ENCODE measurements around the gene RELA.

The RELA gene

DNA sequence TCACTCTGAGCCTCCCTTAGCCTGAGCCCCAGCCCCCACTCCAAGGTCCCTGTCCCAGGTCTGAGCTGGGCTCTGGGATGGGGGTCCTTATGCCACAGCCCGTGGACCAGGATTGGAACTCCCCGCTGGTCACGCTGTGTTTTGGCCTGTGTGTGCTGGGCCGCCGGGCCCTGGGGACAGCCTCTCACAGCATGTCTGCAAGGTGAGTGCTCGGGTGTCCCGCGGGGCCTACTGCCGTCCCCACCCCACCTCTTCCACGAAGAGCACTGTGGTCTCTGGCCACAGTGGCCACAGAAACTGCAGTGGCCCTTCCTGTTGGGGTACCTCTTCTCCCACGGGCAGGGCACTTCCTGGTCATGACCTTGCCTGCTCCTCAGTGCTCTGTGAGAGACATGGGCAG is 28.3 kb downstream of the RELA start:
- no peak for DNase-seq (ENCODE audit: low read depth, low spot score)

DNA sequence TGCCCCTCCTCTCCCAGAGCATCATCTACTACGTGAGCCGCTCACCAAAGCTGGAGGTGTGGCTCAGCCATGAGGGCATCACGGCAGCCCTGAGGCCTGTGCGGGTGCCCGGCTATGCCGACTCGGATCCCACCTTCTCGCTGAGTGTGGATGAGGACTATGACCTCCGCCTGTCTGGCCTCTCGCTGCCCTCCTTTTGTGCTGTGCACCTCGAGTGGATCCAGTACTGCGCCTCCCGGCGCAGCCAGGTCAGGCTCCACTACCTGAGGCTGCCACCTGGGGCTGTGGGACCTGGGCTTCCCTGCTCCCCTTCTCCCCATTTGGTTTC is 28.6 kb downstream of the RELA start:
- no peak for DNase-seq (ENCODE audit: low read depth, low spot score)

DNA sequence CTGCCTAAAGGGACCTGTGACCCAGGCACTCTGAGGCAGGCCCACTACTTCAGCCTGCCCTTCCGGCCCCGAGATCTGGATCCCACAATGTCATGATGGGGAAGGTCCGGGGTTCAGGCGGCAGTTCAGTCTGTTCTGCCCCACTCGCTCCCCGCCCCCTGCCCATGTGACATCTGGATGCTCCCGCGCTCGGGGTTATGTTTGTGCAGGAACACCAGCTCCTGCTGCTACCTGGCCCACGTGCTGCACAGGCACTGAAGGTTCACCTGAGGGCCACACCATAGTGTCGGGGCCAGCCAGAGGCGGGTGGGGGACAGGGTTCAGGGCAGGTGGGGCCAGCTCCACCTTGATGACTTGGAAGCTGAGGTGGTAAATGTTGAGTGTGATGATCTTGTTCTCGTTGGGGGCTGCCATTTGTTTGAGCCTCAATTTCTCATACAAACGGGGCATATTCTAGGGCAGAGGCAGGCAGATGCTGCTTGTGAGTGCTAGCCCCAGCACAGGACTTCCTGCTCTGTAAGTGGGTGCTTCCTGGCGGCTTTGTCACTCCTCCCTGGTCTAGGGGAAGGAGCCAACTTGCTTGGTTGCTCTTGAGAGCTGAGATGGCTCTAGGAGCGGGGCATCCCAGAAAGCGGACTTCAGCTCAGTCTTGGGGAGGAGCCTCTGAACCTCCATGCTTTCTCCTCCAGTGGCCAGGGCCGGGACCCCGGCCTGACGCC is 29.2 kb downstream of the RELA start:
- DNase-seq (ENCODE audit: low read depth, low spot score), result no peak

DNA sequence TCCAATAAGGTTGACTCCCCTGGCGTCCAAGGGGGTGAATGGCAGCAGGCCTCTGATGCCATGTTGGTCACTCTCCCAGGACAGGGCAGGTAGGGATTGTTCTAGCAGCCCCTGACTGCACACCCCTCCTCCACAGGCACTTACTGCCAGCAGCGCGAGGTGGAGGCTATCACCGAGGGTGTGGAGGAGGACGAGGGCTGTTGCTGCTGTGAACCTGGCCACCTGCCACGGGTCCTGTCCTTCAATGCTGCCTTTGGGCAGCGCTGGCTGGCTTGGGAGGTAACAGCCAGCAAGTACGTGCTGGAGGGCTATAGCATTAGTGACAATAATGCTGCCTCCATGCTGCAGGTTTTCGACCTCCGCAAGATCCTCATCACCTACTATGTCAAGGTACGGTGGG is 32.5 kb downstream of the RELA start:
- DNase-seq (ENCODE audit: low read depth, low spot score), result no peak

DNA sequence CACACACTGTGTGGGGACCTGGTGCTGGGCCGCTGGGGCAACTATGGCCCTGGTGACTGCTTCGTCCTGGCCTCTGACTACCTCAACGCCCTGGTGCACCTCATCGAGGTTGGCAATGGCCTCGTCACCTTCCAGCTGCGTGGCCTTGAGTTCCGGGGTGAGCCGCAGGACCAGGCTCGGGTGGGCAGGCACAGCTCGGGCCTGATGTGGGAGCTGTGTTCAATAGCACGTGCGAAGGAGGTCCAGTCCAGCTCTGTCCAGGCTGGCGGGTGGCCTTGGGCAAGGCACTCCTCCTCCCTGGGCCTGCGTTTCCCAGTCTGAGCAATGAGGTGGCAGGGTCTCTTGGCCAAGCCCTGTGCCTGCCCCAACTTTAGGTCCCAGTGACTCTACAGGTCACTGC is 33.1 kb downstream of the RELA start:
- DNase-seq (ENCODE audit: low read depth, low spot score), result no peak

DNA sequence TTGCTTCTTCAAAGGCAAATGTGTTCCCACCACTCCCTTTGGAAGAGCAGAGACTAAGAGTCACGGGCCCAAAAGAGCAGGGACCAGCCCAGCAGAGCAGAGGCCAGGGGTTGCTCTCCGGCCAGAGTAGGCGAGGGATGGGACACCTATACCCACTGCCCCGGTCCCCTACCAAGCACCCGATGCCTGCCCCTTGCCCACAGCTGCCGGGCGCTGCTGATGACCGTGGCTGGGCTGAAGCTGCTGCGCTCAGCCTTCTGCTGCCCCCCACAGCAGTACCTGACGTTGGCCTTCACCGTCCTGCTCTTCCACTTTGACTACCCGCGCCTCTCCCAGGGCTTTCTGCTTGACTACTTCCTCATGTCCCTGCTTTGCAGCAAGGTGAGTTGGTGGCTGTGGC is 35.5 kb downstream of the RELA start:
- no peak for DNase-seq (ENCODE audit: low read depth, low spot score)

DNA sequence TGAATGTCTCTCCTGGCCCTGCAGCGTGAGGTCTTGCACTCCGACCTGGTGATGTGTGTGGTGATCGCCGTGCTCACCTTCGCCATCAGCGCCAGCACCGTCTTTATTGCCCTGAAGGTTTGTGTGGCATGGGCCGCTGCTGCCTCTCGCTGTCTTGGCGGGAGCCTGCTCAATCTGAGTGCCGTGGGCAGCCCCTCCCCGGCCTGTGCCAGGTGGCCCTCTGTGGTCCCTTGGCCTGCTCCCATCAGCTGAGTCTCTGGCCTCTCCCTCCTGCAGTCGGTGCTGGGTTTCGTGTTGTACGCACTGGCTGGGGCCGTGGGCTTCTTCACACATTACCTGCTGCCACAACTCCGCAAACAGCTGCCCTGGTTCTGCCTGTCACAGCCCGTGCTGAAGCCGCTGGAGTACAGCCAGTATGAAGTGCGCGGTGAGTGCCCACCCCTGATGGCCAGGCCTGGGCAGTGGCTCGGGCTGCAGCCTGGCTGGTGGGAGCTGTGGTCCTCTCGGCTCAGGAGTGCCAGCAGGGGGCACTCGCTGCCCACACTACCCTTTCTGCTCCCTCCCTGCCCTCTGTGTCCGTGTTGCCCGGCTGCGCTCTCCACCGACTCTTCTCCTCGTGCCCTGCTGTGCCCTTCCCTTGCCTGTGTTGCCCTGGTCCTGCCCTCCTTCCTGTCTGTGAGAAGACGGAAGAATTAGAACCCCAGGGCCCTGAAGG is 36.9 kb downstream of the RELA start:
- no peak for DNase-seq (ENCODE audit: low read depth, low spot score)

DNA sequence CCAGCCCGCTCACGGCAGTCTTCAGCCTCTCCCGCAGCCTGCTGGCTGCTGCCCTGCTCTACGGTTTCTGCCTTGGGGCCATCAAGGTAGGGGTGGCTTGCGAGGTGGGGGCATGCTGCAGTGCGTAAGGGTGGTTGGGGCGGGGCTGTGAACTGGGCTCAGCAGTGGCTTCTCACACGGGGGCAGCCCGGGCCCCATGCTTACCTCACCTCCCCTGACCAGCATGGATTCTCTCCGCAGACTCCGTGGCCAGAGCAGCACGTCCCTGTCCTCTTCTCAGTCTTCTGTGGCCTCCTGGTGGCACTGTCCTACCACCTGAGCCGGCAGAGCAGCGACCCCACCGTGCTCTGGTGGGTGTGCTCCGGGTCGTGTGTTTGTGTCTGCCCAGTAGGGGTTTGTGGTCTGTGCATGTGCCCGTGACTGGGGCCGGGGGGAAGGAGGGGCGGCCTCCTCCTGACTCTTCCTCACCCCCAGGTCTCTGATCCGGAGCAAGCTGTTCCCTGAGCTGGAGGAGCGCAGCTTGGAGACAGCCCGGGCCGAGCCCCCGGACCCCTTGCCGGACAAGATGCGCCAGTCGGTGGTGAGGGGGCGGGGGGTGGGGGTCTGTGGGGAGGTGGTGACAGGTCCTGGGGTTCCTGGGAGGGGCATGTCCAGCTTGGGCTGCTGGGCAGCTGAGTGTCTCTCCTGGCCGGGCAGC is 37.6 kb downstream of the RELA start:
- no peak for DNase-seq (ENCODE audit: low read depth, low spot score)

DNA sequence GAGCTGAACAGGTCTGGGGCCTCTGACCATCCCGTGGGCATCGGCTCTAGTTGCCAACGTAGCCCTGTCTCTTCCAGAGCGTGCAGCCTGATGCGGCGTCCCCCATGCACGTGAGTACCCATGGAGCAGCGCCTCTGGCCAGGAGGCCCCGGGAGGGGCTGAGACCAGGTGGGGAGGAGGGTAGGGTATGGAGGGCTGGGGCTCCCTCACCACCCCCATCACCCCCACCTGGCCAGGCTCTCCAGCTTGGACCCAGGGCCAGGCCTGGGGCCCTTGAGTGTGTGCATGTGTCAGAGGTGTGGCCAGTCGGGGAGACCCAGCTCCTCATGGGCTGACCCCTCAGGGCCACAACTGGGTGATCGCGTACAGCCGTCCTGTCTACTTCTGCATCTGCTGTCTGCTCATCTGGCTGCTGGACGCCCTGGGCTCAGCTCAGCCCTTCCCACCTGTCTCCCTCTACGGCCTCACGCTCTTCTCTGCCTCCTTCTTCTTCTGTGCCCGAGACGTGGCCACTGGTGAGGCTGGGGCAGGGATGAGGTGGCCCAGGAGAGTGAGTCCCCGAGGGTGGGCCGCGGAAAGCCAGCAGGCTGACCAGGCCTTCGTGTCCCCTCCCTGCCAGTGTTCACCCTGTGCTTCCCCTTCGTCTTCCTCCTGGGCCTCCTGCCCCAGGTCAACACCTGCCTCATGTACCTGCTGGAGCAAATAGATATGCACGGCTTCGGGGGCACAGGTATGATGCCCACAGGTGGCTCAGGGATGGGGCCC is 38.7 kb downstream of the RELA start:
- no peak for DNase-seq (ENCODE audit: low read depth, low spot score)

DNA sequence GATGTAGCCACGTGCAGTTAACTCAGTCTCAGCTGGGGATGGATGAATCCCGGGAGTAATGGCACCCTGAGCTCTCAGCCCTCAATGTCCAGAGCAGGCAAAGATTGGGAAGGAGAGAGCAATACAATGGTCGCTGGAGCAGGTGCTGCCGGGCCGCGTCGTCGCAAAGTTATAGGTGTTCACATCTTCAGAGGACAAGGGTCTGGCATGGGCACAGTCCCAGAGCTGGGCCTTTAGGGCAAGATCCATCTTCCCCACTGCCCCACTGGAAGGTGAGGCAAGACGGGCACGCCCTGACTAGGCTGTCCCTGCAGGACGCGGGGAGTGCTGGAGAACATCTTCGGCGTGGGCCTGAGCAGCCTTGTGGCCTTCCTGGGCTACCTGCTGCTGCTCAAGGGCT is 39.5 kb downstream of the RELA start:
- no peak for DNase-seq (ENCODE audit: low read depth, low spot score)

DNA sequence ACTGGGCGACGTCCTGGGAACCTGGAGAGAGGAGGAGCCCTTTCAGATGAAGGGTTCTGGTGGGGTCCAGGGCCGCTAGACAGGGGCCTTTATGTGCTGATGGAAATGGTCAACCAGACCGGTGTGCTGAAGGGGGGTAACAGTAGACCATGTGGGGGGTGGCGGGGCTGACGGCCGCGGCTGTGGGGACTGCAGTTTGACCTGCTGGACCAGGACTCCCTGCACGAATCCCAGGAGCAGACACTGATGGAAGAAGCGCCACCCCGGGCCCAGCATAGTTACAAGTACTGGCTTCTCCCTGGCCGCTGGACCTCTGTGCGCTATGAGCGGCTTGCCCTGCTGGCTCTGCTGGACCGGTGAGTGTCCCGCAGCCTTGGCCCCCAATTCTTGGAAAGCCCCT is 40.7 kb downstream of the RELA start:
- DNase-seq (ENCODE audit: low read depth, low spot score), result no peak

DNA sequence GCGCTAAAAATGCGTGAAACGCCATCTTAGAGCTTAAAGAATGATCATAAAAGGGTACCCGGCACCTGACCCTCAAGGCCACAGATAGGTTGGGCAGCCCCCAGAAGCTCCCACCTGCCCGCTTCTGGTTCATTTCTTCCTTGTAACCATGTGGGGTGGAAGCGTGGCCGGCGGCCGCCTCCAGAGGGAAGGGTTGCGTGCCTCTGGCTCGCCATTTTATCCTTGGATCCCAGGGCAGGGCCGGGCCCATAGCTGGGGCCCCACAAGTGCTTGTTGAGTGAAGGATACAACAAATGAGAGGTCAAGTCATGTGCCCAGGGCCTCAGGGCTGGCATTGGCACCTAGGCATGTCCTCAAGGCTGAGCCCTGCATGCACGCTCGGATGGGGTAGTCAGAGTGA is 41.3 kb downstream of the RELA start:
- DNase-seq (ENCODE audit: low read depth, low spot score), result no peak

DNA sequence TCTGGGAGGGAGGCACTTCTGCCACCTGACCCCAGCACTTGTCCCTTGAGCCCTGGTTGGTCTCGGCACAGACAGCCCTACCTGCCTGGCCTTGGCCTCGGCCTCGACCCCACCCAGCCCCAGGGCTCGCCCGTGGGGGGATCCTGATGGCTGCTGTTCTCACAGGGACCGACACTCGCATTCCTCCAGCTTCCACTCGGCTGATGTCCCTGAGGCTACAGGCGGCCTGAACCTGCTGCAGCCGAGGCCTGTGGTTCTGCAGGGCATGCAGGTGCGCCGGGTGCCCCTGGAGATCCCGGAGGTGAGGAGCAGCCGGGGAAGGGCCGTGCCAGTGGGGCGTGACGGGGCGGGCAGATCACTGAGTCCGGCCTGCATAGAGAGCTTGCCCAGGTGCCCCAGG is 42.0 kb downstream of the RELA start:
- DNase-seq (ENCODE audit: low read depth, low spot score), result no peak

DNA sequence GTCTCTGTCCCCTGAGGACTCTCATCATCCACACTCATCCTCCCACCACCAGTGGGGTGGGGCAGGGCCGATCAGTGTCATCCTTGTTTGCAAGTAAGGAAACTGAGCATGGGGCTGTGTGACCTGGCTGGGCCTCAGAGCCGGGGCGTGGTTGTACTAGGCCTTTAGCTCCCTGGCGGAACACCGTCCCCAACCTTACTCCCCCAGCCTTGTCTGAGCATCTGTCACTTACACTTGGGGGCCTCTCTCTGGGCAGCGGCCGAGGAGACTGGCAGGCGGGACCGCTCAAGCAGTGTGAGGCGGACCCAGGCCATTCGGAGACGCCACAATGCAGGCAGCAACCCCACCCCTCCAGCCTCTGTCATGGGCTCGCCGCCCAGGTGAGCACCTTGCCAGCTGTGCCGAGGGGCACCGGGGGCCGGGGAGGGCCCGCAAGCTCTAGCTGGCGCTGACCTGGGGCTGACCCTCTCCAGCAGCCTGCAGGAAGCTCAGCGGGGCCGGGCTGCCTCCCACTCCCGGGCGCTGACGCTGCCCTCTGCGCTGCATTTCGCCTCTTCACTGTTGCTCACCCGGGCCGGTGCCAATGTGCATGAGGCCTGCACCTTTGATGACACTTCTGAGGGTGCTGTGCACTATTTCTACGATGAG is 43.3 kb downstream of the RELA start:
- no peak for DNase-seq (ENCODE audit: low read depth, low spot score)

DNA sequence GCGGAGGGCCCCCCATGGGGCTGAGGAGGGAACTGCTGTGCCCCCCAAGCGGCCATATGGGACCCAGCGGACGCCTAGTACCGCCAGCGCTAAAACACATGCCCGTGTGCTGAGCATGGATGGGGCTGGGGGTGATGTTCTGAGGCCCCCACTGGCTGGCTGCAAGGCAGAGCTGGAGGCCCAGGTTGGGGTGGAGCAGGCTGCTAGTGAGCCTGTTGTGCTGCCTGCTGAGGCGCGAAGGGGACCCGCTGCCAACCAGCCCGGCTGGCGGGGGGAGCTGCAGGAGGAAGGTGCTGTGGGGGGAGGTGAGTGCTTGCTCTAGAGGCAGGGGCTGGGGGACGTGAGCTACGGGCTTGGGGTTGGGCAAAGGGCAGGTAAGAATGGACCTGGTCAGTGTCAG is 44.0 kb downstream of the RELA start:
- no peak for DNase-seq (ENCODE audit: low read depth, low spot score)

DNA sequence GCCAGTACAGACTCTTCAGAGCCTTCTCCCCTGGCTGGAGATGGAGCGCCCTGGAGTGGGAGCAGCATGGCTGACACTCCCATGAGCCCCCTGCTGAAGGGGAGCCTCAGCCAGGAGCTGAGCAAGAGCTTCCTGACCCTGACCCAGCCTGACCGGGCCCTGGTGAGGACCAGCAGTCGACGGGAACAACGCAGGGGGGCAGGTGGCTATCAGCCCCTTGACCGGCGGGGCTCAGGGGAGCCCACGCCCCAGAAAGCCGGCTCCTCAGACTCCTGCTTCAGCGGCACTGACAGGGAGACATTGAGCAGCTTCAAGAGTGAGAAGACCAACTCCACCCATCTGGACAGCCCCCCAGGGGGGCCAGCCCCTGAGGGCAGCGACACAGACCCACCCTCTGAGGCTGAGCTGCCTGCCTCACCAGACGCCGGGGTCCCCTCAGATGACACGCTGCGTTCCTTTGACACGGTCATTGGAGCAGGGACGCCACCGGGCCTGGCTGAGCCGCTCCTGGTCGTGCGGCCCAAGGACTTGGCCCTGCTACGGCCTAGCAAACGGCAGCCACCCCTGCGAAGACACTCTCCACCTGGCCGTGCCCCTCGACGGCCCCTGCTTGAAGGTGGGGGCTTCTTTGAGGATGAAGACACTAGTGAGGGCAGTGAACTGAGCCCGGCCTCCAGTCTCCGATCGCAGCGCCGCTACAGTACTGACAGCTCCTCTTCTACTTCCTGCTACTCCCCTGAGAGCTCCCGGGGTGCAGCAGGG is 44.5 kb downstream of the RELA start:
- DNase-seq (ENCODE audit: low read depth, low spot score), result no peak

DNA sequence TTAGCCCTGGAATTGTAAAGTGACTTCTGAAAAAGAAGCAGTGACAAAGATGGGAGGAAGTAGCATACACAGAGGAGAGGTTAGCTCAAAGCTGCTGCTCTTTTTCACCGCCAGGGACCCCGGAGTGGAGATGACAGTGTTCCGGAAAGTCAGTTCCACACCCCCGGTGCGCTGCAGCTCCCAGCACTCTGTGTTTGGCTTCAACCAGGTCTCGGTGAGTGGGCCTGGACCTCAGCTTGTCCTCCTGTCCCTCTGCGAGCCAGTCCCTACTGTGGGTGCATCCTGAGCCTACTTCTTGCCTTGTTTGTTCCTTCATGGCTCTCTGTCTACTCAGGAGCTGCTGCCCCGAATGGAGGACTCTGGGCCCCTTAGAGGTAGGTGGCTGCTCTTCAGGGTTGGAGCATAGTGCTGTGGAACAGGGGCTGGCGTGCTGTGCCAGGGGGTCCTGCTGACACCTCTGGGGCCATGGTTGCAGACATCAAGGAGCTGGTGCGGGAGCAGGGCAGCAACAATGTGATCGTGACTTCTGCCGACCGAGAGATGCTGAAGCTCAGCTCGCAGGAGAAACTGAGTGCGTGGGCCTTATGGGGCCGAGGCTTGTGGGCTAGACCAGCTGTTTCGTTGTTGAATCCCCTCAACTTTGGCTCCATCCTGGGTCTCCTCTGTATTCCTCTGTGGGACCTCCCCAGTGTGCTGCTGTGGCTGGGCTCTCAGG is 45.4 kb downstream of the RELA start:
- no peak for DNase-seq (ENCODE audit: low read depth, low spot score)

DNA sequence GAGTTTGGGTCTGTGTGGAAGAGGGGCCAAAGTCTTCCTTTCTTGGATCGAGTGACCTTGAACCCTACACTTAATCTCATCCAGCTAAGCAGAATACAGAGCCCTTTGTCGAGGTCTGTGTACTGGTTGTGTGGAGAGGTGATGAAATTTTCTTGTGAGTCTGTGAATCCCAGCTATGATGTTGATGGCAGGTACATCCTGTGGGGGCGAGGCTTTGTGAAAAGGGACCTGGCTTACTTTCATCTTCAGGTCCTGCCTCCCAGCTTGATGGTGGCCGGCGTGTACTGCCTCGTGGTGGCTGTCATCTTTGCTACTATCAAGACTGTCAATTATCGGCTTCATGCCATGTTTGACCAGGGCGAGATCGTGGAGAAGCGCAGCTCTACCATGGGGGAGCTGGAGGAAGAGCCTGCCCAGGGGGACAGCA is 46.1 kb downstream of the RELA start:
- no peak for DNase-seq (ENCODE audit: low read depth, low spot score)

DNA sequence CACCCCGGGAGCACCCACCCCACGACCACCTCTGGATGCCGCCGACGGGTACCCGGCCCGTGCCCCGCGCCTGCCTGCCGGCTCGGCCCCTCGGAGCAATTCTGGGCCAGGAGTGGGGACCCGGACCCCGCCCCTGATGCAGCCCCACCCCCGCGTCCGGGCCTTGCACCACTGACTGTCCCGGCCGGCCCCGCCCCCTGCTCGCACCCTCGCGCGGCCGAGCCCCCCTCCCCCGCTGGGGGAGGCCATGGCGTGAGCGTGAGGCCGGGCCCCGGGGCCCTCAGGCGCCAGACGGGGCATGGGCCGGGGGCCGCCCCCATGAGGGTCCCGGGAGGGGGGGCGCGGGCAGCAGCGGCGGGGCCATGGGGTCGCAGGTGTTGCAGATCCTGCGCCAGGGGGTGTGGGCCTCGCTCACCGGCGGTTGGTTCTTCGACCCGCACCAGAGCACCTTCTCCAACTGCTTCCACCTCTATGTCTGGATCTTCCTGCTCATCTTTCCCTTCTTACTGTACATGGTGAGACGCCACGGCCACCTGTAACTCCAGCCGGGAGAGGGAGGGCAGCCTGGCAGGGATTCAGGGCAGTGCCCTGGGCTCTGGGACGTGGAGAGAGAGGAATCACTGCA is 46.7 kb downstream of the RELA start:
- DNase-seq (ENCODE audit: low read depth, low spot score), result no peak

Data from activated naive CD8-positive, alpha-beta T cell treated with anti-CD3 and anti-CD28 coated beads, Interleukin-2, amount 50 U/mL, for 16 hours (primary cell).